ENCODE results near the gene ADCY2. TPM values are rescaled to one million over a fixed set of nuclear protein-coding genes. Genes with fewer than 3 reads are reported as not detected.

ADCY2 gene
- total RNA-seq, 1 experiment from 2014 or later: 31.3 TPM

DNA sequence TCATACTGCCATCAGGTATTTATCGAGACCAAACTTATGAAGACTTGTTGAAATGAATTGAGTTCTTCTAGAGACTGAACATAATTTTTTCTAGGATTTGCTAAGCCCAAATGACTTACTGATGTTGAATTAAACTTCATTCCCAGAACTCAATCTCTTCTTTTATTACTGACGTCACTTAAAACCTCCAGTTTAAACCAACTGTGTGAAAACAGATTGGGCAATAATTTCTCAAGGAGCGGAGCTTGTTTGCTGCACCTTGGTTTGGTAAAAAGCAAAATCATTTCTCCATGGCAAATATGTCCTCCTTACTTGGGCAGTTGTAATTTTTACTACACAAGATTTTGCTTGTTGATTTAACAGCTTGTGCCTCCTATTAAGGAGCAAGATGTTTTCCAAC lies 417.6 kb downstream of the ADCY2 start:
- Histone ChIP-seq H3K79me1 (ENCODE audit: insufficient read depth, low read depth, low read length, poor library complexity, severe bottlenecking) (no peaks in the 10 kb centered on the region), H3K9me3 (ENCODE audit: control insufficient read depth, low read depth, low read length) (no peaks in the 10 kb centered on the region)
- H3K36me3 Mint-ChIP-seq (ENCODE audit: insufficient read depth in 1 of 3, low read depth in 3 of 3): peaks cover 3 to 8% (median 7%) of the 10 kb centered on the region in 3 experiments; a peak in 4 of 7 replicates

More for the DNA sequence above, 417.6 kb downstream of the ADCY2 start:
- Histone ChIP-seq H3K56ac (ENCODE audit: insufficient read length, low read depth, low read length) (no peak overlapping the region), H3K23ac (ENCODE audit: insufficient read length, low read depth, low read length) (no peak overlapping the region), H4K91ac (ENCODE audit: insufficient read length, low read depth, low read length) (no peak overlapping the region), H3K4ac (ENCODE audit: low read depth, low read length) (no peak overlapping the region), H3K27ac (ENCODE audit: insufficient read length, low read depth, low read length) (no peak overlapping the region), H3K79me2 (ENCODE audit: insufficient read depth, low read length) (no peaks in the 10 kb centered on the region), H3K4me2 (ENCODE audit: insufficient read depth, insufficient read length, low read length) (no peak overlapping the region), H2BK5ac (ENCODE audit: insufficient read length, low read length) (no peak overlapping the region), H2BK20ac (ENCODE audit: low read depth, low read length, poor library complexity, severe bottlenecking) (no peak overlapping the region), H3K4me1 (ENCODE audit: insufficient read depth, low read length) (0 out of 2 replicates have a peak, but pooled peaks cover 2% of the 10 kb centered on the region), H4K8ac (replicated peaks; ENCODE audit: insufficient read length, low read depth, low read length) (no peak overlapping the region), H4K5ac (ENCODE audit: insufficient read length, low read depth, low read length) (no peak overlapping the region), H2BK120ac (ENCODE audit: low read depth, low read length, poor library complexity, severe bottlenecking) (no peak overlapping the region), H2AK5ac (ENCODE audit: insufficient read length, low read length) (no peak overlapping the region), H2BK15ac (ENCODE audit: low read depth, low read length) (no peak overlapping the region), H3K23me2 (ENCODE audit: insufficient read length, low read depth, low read length, poor library complexity, severe bottlenecking) (no peaks in the 10 kb centered on the region), H3K9ac (ENCODE audit: extremely low read depth, insufficient read length, low read length) (no peak overlapping the region), H3T11ph (ENCODE audit: low read length) (no peak overlapping the region), H3K18ac (ENCODE audit: insufficient read length, low read depth, low read length) (no peak overlapping the region), H2BK12ac (ENCODE audit: insufficient read length, low read depth, low read length) (no peak overlapping the region), H4K20me1 (ENCODE audit: control insufficient read depth, insufficient read depth, insufficient read length) (no peaks in the 10 kb centered on the region), H3K27me3 (ENCODE audit: insufficient read depth, low read length) (no peaks in the 10 kb centered on the region), H3K14ac (ENCODE audit: insufficient read depth, low read length) (no peak overlapping the region), H2AFZ (ENCODE audit: low read length) (no peak overlapping the region)
- no CpG with 5 or more reads among the region's 3 CpGs for WGBS (ENCODE audit: extremely low coverage, insufficient read length, low lambda C conversion rate)
- no peak overlapping the region for H3K4me3 Mint-ChIP-seq
- DNase-seq: no peak
- H3K4me1 Mint-ChIP-seq: peaks cover 27% of the 10 kb centered on the region in 2 experiments
- TF ChIP-seq, protein P1, sequence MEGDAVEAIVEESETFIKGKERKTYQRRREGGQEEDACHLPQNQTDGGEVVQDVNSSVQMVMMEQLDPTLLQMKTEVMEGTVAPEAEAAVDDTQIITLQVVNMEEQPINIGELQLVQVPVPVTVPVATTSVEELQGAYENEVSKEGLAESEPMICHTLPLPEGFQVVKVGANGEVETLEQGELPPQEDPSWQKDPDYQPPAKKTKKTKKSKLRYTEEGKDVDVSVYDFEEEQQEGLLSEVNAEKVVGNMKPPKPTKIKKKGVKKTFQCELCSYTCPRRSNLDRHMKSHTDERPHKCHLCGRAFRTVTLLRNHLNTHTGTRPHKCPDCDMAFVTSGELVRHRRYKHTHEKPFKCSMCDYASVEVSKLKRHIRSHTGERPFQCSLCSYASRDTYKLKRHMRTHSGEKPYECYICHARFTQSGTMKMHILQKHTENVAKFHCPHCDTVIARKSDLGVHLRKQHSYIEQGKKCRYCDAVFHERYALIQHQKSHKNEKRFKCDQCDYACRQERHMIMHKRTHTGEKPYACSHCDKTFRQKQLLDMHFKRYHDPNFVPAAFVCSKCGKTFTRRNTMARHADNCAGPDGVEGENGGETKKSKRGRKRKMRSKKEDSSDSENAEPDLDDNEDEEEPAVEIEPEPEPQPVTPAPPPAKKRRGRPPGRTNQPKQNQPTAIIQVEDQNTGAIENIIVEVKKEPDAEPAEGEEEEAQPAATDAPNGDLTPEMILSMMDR (conservative IDR thresholded peaks at IDR 0.05): no peak
- H3K27me3 Mint-ChIP-seq (ENCODE audit: low read depth): no peaks in the 10 kb centered on the region
- H3K9me3 Mint-ChIP-seq: no peaks in the 10 kb centered on the region
- no peak overlapping the region for H3K27ac Mint-ChIP-seq

Data from H9 (cell line).